SK-N-SH (cell line): ENCODE measurements around the gene NAGA.
A peak's percentile ranks its signal among the peaks of the same experiment; 100 is the strongest.

Experiments used
- CTCF ChIP-seq: fragments of 200-600 bp; sonication (generic); IDR thresholded peaks from 2 replicates; pipeline ENCODE4 v1.6.1; 2017; ENCODE audit warnings: antibody characterized with exemption, mild to moderate bottlenecking, moderate library complexity
- FOXM1 ChIP-seq: IDR thresholded peaks from 2 replicates; pipeline ENCODE4 v1.4.0; 2012; ENCODE audit warnings: low read depth, mild to moderate bottlenecking
- GATA2 ChIP-seq: sonication (generic); formaldehyde crosslinking; IDR thresholded peaks from 2 replicates; pipeline ENCODE4 v1.5.0; 2020; ENCODE audit warnings: mild to moderate bottlenecking, missing genetic modification reagents
- MAX ChIP-seq: IDR thresholded peaks from 2 replicates; pipeline ENCODE4 v1.4.0; 2012; ENCODE audit warnings: low read depth
- MXI1 ChIP-seq: IDR thresholded peaks from 2 replicates; pipeline ENCODE4 v1.6.1; 2012; ENCODE audit warnings: mild to moderate bottlenecking, low read depth, low read length, improper control_type of control experiment
- NRF1 ChIP-seq: IDR thresholded peaks from 2 replicates; pipeline ENCODE4 v1.6.1; 2012; ENCODE audit warnings: low read depth, mild to moderate bottlenecking, low read length
- PBX3 ChIP-seq: IDR thresholded peaks from 2 replicates; pipeline ENCODE4; 2012
- POLR2AphosphoS5 ChIP-seq: IDR thresholded peaks from 2 replicates; pipeline ENCODE4 v1.6.1; 2012; ENCODE audit warnings: low read depth, low read length
- RAD21 ChIP-seq: IDR thresholded peaks from 2 replicates; pipeline ENCODE4 v1.6.1; 2012; ENCODE audit warnings: mild to moderate bottlenecking, low read length
- RCOR1 ChIP-seq: fragments of 150-350 bp; IDR thresholded peaks from 2 replicates; pipeline ENCODE4 v1.6.1; 2017; ENCODE audit warnings: antibody characterized with exemption, low read length
- REST ChIP-seq: IDR thresholded peaks from 2 replicates; pipeline ENCODE4 v1.6.1; 2012; ENCODE audit warnings: mild to moderate bottlenecking, low read depth, low read length, moderate library complexity
- TCF12 ChIP-seq: IDR thresholded peaks from 2 replicates; pipeline ENCODE4 v1.4.0; 2012
- TEAD4 ChIP-seq: IDR thresholded peaks from 2 replicates; pipeline ENCODE4 v1.4.0; 2012; ENCODE audit warnings: mild to moderate bottlenecking, borderline replicate concordance; ENCODE audit not compliant: insufficient read depth
- USF2 ChIP-seq: fragments of 150-350 bp; IDR thresholded peaks from 2 replicates; pipeline ENCODE4 v1.6.1; 2017; ENCODE audit warnings: antibody characterized with exemption, low read length, low read depth, borderline replicate concordance

GRCh38 chr22:42070517-42071422 is at the start of gene NAGA:
- TF ChIP-seq CTCF (no peak), NRF1 (no peak), REST (no peak), POLR2AphosphoS5 (0 out of 2 replicates have a peak, but pooled peaks have one; percentile 43), PBX3 (no peak), GATA2 (no peak), MAX (peak; percentile 61), FOXM1 (no peak), TCF12 (no peak), TEAD4 (no peak), RAD21 (no peak), USF2 (no peak), MXI1 (no peak; the same call in 1 of the 2 replicates), RCOR1 (no peak)
